Activated T-cell treated with anti-CD3 and anti-CD28 coated beads, Interleukin-2, amount 50 U/mL, for 24 hours (primary cell): ENCODE data around the gene PPP1CA.

Experiments
- DNase-seq: peaks from one replicate; pipeline ENCODE4 v3.0.0-alpha.2; 2020
- H3K27ac Mint-ChIP-seq: 2 replicates; pipeline ENCODE4 v1.8.0; 2020; ENCODE audit warnings: mild to moderate bottlenecking, mixed read lengths
- H3K27me3 Mint-ChIP-seq: 2 replicates; pipeline ENCODE4 v1.8.0; 2020; ENCODE audit warnings: mixed read lengths
- H3K36me3 Mint-ChIP-seq: 2 replicates; pipeline ENCODE4 v1.8.0; 2020; ENCODE audit warnings: low read depth, mixed read lengths
- H3K4me1 Mint-ChIP-seq: 2 replicates; pipeline ENCODE4 v1.8.0; 2020; ENCODE audit warnings: low read depth, mixed read lengths
- H3K4me3 Mint-ChIP-seq: 2 replicates; pipeline ENCODE4 v1.8.0; 2020; ENCODE audit warnings: mild to moderate bottlenecking, moderate library complexity, mixed read lengths
- H3K9me3 Mint-ChIP-seq: 2 replicates; pipeline ENCODE4 v1.8.0; 2020; ENCODE audit warnings: mixed read lengths

Gene PPP1CA

DNA sequence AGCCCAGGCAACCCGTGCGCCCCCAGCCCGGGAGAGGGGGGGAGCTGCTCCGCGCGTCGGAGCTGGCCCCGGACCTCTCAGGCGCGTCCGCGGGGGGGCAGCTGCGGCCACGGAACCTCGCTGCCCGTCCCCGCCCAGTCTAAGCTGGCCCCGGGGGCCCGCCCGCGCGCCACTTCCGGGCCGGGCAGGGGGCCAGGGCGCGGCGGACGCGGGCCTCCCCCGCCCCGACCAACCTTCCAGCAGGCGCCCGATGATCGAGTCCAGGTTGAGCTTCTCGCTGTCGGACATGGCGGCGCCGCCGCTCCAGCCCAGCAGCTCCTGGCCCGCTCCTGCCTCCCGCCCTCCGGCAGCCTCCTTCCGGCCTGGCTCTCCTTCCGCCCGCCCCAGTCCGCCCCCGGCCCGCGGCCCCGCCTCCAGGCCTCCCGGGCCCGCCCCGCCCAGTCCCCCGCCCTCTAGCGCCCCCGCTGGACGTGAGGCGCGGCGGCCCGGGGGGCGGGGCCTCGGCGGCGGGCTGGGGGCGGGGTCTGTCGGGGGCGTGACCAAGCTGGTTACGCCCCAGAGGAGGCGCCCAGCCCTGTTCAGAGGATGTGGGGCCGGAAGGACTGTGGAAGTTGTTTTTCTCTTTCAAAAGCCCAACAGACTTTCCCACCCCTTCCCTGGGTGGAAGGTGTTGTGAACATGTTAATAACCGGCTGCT, at the start of gene PPP1CA:
Gene PPP1CA, minus strand, starts transcription at position 364 of the 697 bp plus-strand sequence. Its CDS starts 76 bp downstream, at position 288.
- peak; percentile 96 for DNase-seq
- Mint-ChIP-seq H3K27ac (peak within 1 kb of the TSS; percentile 94), H3K4me1 (peaks cover 72% of the 10 kb centered on the region), H3K9me3 (no peaks in the 10 kb centered on the region), H3K4me3 (peak within 1 kb of the TSS; percentile 89), H3K36me3 (peaks cover 74% of the 10 kb centered on the region), H3K27me3 (no peaks in the 10 kb centered on the region)

DNA sequence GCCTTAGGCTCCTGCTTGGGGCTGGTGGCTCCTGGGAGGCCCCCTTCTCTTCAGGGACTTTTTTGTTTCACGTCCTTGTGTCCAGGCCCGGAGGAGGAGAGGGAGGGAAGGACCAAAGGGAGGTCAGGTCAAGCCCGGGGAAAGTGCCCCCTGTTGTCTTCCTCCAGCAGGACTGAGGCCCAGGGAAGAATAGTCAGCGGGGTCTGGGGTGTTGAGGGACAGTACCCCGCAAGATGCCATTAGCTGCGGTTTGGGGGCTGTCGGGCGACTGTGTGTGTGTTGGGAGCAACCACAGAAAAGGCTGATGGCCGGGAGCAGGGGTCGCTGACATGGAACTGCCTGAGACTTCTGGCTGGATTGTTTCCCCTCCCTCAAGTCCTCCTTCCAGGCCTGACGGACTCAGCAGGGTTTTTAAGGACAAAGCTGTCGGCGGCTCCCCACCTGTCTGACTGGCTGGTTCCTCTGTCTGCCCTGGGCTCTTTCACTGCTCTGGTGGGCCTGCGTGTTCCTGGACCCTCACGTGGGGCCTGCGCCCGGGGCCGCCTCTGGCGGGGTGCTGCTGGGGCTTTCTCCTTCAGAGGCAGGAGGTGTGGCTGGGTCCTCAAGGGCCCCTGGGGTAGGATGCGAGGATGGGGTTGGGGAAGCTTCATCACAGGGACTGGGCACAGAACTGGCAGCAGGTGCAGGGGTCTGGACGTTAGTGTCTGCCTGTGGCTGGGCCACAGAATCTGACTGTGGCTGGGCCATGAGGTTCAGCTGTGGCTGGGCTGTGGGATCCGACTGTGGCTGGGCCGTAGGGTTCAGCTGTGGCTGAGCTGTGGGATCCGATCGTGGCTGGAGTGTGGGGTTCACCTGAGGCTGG, 49.4 kb upstream of the PPP1CA start:
- Mint-ChIP-seq H3K4me1 (peaks cover 42% of the 10 kb centered on the region), H3K9me3 (no peaks in the 10 kb centered on the region), H3K27me3 (no peaks in the 10 kb centered on the region), H3K4me3 (no peak overlapping the region), H3K36me3 (no peaks in the 10 kb centered on the region), H3K27ac (peak overlapping the region; percentile 33)
- DNase-seq, result no peak

DNA sequence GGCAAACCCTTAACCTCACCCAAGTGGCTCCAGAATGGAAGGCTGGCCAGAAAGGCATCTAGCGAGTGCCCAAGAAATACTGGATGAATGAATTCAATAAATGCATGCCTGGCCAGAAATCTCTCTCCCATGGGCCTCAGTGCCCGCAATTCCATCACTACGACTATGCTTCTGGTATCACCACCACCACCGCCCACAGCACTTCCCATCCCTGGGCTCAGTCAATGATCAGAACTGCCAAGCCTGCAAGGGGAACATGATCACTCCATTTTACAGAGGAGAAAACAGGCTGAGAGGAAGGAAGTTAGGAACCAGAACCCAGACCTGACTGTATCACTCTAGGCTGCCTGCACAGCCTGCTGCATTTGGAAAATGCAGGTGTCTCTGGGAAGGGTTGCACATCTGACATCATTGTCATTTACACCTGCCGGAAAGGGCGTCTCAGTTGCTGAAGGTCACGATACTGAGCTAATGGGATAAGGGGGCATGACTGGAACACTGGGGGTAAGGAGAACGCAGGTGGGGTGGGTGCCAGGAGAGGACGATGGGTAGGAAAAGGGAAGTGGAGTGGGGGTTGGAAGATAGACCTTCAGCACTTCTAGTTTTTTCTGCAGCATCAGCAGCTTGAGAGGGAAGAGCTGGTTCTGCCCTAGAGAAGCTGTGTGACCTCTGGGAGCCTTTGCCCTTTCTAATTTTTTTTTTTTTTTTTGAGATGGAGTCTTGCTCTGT, 47.6 kb upstream of the PPP1CA start:
- H3K4me3 Mint-ChIP-seq, result no peak overlapping the region
- no peaks in the 10 kb centered on the region for H3K9me3 Mint-ChIP-seq
- no peaks in the 10 kb centered on the region for H3K27me3 Mint-ChIP-seq
- H3K4me1 Mint-ChIP-seq, result peaks cover 59% of the 10 kb centered on the region
- no peak for DNase-seq
- H3K36me3 Mint-ChIP-seq, result no peaks in the 10 kb centered on the region
- peak overlapping the region; percentile 61 for H3K27ac Mint-ChIP-seq

DNA sequence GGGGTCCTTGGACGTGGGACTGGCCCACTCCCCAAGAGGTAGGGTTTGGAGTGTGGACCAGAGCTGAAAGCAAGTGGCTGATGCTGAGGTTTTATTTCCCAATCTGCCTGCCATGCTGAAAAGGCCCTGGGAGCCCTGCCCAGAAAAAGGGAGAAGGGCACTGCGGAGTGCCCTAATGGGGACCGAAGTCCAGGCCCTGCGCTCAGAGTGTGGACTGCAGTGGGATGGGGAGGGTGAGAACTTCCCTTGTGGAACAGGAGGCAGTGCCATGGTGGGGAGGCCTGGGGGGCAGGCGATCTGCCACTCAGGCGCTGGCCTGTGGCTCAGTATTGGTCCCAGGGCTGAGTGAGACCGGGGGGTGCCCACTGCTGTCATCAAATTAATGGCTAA, 46.6 kb upstream of the PPP1CA start:
- Mint-ChIP-seq H3K4me1 (peaks cover 65% of the 10 kb centered on the region), H3K36me3 (no peaks in the 10 kb centered on the region), H3K9me3 (no peaks in the 10 kb centered on the region), H3K27me3 (no peaks in the 10 kb centered on the region), H3K27ac (peak overlapping the region; percentile 57), H3K4me3 (no peak overlapping the region)
- DNase-seq, result no peak

DNA sequence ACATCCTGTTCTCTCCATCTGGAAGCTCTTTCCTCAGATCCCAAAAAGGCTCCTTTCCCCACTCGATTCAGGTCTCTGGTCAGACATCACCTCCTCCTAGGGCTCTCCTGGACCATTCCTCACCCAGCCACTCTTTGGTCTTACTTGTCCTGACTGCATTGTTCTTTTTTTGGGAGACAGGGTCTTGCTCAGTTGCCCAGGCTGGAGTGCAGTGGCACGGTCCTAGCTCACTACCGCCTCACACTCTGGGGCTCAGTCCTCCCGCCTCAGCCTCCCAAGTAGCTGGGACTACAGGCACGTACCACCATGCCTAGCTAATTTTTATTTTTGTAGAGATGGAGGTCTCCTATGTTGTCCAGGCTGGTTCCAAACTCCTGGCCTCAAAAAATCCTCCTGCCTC, 43.9 kb upstream of the PPP1CA start:
- Mint-ChIP-seq H3K27ac (peak overlapping the region; percentile 84), H3K27me3 (no peaks in the 10 kb centered on the region), H3K36me3 (no peaks in the 10 kb centered on the region), H3K9me3 (no peaks in the 10 kb centered on the region), H3K4me1 (peaks cover 84% of the 10 kb centered on the region), H3K4me3 (no peak overlapping the region)
- no peak for DNase-seq

DNA sequence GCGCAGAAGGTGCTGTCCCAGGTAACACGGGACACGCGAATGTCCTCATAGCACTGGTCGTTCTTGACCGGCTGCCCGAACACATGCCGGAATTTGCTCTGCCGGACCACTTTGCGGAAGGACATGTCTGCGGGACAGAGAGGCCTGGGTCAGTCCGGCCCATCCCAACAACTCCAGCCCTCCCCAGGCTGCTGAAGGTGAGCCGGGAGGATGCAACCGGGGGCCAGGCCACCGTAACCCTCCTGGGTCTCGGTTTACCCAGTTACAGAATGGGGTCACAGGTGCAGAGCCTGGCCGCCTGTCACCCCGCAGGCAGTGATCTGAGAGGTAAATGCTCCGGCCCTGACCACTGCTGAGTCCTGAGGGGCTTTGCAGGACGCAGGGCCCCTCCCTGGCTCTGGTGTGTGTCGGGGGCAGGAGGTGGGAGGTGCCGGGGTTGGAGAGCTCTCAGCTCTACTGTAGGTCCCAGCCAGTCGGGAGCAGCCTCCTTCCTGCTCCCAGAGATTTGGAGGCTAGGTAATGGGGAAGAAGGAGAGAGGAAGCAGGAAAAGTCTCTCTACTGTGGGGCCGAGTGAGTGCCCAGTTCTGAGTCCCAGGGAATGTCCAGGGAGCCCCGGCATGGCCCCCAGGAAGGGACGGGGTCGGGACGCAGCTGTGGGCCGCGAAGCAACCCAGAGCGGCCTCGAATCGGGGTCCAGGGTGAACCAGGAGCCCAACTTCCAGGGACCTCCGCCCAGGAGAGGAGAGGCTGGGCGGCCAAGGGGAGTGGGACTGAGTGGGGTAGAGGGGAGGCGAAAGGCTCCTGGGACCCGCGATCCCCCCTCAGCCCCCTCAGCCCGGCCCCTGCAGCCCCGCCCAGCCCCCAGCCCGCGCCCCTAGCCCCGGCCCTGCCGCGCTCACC, 41.1 kb upstream of the PPP1CA start:
- peaks cover 24% of the 10 kb centered on the region for H3K36me3 Mint-ChIP-seq
- H3K4me3 Mint-ChIP-seq, result peak overlapping the region; percentile 67
- H3K9me3 Mint-ChIP-seq, result no peaks in the 10 kb centered on the region

DNA sequence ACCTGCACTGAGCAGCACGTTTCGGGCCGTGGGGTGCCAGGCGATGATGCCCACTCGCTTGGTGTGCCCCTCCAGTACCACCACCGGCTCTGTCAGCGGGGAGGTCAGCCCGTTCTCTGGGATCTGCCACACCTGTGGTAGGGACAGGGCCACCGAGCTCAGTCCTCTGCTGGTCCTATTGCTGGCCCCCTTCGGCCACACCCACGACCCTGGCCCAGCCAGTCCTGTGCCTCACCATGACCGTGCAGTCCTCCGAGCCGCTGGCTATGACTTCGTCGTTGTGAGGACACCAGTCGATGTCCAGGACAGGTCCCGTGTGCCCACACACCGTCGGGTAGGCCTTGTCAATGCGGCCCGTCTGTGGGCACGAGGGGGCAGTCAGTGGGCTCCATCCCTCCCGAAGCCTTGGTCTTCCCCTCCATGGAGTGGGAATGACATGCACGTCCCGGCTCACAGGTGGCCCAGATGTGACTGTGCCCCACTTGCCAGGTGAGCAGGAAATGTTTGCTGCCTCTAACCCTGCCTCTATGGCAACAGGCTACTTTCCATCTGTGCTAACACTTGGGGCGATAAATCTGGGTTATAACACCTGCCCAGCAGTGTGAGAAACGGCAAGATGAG, 40.2 kb upstream of the PPP1CA start:
- peaks cover 32% of the 10 kb centered on the region for H3K36me3 Mint-ChIP-seq
- peak overlapping the region; percentile 67 for H3K4me3 Mint-ChIP-seq
- peak overlapping the region; percentile 96 for H3K27ac Mint-ChIP-seq
- H3K27me3 Mint-ChIP-seq, result no peaks in the 10 kb centered on the region
- peaks cover 74% of the 10 kb centered on the region for H3K4me1 Mint-ChIP-seq
- peak; percentile 50 for DNase-seq
- H3K9me3 Mint-ChIP-seq, result no peaks in the 10 kb centered on the region

More for the DNA sequence above, 41.1 kb upstream of the PPP1CA start:
- peak; percentile 51 for DNase-seq
- no peaks in the 10 kb centered on the region for H3K27me3 Mint-ChIP-seq
- H3K27ac Mint-ChIP-seq, result peak overlapping the region; percentile 87
- H3K4me1 Mint-ChIP-seq, result peaks cover 83% of the 10 kb centered on the region

DNA sequence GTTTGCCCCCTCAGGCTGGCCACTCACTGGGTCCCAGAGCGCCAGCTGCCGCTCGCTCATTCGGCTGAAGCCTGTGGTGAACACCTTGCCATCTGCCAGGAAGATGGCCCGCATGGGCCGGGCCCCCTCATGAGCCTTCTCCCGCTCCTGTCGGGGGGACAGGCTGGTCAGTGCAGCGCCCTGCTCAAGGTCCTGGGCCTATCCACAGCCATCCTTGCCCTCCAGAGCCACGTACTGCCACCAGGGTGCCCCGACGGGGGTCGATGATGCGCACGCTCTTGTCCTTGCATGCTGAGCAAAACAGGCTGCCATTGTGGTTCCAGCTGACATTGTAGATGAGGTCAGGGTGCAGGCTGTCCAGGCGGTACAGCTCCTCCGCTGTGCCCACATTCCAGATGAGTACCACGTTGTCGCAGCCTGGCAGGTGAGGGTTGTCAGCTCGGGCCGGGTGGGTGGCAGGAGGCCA, 39.5 kb upstream of the PPP1CA start:
- peak; percentile 43 for DNase-seq
- Mint-ChIP-seq H3K36me3 (peaks cover 39% of the 10 kb centered on the region), H3K27me3 (no peaks in the 10 kb centered on the region), H3K4me1 (peaks cover 70% of the 10 kb centered on the region), H3K9me3 (no peaks in the 10 kb centered on the region), H3K4me3 (no peak overlapping the region), H3K27ac (peak overlapping the region; percentile 96)

DNA sequence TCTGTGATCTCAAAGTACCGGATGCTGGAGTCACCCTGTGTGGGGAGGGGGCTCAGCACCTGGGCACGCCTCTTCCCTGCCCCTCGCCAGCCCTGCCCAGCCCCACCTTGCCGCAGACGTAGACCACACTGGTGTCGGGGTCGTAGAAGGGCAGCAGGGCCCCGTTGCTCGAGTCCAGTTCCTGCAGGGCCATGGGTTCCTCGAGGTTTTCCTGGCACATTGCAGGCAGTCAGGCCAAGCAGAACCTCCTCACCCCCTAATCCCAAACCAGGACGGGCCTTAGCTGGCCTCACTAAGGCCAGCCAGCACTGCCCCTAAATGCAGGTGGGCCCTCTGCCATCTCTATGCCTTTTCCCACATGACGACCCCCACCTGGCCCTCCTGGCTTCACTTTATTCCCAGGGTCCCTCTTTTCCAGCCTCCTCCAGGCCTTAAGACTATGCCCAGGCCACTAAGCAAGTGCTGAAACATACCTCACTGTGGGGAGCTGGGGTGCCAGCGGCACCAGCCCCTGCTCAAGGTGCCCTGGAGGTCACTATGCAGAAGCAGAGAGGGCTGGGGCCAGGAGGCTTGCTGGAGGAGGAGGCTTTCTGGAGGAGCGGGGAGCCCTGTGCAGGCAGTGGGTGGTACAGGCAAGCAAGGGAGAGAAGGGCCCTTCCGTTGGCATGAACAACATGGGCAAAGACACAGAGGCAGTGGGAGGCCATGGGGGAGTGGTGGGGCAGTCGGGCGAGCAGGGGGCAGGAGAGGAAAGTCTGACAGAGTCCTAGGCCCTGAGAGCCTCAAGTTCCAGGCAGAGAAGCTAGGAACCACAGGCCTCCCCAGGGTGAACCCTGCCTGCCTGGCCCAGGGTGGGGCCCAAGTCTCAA, 38.8 kb upstream of the PPP1CA start:
- Mint-ChIP-seq H3K4me1 (peaks cover 67% of the 10 kb centered on the region), H3K4me3 (peak overlapping the region; percentile 96), H3K9me3 (no peaks in the 10 kb centered on the region), H3K27ac (peak overlapping the region; percentile 96), H3K36me3 (peaks cover 46% of the 10 kb centered on the region), H3K27me3 (no peaks in the 10 kb centered on the region)
- DNase-seq, result peak; percentile 59

DNA sequence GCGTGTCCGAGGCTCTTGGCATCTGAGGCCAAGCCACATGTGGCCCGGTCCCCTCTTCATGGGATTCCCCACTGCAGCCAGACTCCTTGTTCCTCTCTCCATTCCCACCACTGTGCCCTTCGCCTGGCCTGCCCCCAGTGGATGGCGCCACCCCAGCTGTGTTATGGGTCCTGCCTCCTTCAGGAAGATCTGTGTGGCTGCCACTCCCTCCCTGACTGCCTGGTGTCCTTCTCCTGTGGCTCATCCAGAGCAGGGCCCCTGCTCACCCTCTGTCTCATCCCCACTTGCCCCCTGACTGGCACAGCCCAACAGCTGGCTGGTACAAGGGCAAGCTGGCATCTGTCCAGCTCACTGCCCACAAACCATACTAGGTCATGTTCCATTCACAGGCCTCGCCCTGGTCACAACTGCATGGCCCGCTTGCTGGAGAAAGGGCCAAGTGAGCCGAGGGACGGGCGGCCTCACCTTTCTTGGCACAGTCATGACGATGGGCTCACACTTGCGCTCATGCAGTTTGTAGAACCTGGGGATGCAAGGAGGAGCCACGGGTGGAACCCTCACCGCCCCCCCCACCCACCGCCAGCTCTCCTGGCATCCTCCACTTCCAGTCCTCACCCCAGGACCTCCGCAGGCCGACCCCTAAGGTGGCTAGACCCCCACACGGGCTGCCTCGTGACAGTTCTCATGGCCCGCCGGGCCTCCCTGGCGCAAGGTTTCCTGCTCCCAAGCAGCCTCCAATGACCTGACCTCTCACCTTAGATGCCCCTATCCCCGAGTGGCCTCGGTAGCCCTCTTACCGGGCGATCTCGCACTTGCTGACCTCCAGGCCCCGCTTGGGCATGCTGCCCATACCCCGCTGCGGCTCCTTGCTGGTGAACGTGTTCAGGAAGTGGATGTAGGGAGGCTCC, 37.9 kb upstream of the PPP1CA start:
- peak; percentile 67 for DNase-seq
- Mint-ChIP-seq H3K27me3 (no peaks in the 10 kb centered on the region), H3K4me1 (peaks cover 65% of the 10 kb centered on the region), H3K4me3 (peak overlapping the region; percentile 96), H3K36me3 (peaks cover 52% of the 10 kb centered on the region), H3K9me3 (no peaks in the 10 kb centered on the region), H3K27ac (peak overlapping the region; percentile 96)

DNA sequence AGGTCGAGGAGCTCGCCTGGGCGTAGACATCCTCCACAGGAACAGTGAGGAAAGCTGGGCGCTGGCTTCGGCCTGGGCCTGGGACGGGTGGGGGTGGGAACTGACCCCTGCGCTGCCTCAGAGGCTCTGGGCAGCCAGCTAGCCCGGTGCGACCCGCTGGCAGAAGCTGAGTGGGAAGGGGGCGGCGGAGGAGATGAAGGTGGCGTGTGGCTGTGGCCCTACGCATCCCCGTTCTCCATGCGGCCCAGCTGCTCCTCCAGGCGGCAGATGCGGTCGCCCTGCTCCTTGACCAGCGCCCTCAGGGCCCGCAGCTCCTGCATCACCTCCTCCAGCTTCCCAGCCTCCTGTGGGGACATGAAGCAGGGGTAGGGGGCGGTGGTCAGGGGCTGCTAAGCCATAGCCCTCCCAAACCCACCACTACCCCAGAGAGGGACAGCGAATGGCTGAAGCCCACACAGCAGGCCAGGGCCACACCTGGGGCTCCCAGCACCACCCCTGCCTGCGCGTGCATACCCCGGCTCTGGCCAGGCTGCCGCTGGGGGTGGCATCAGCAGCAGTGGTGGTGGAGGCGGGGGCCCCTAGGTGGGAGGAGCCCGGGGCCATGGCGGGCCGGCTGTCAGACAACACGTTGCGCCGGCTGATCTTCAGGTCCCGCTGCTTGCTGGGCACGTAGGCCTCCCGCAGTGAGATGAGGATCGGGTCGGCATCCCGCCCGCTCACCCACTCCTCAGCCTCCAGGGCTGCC, 36.7 kb upstream of the PPP1CA start:
- Mint-ChIP-seq H3K9me3 (no peaks in the 10 kb centered on the region), H3K27ac (peak overlapping the region; percentile 96), H3K4me3 (peak overlapping the region; percentile 96), H3K27me3 (no peaks in the 10 kb centered on the region), H3K36me3 (peaks cover 64% of the 10 kb centered on the region), H3K4me1 (peaks cover 69% of the 10 kb centered on the region)
- DNase-seq, result peak; percentile 87
